SK-N-SH treated with all-trans-retinoic acid at 6 μM for 48 hours (cell line): ENCODE measurements around the gene PAPSS1.

Experiments
- ATAC-seq: fragments of 200-7000 bp; cut with Tn5 transposase; 3 replicates; pipeline ENCODE4 v1.9.1; 2020; ENCODE audit warnings: mild to moderate bottlenecking, moderate library complexity
- ARNTL ChIP-seq: fragments of 450-650 bp; formaldehyde crosslinking; IDR thresholded peaks from 2 replicates; pipeline ENCODE4 v1.5.0; 2020; ENCODE audit warnings: low read depth, mild to moderate bottlenecking, moderate library complexity, borderline replicate concordance
- BACH2 ChIP-seq: fragments of 250-450 bp; sonication (Bioruptor Pico); IDR thresholded peaks from 2 replicates; pipeline ENCODE4 v1.9.0; 2021; ENCODE audit warnings: mild to moderate bottlenecking, borderline replicate concordance
- CREB5 ChIP-seq: fragments of 250-450 bp; sonication (Bioruptor Pico); IDR thresholded peaks from 2 replicates; pipeline ENCODE4 v1.5.1; 2020; ENCODE audit warnings: low read depth, mild to moderate bottlenecking, moderate library complexity
- CSDC2 ChIP-seq: fragments of 250-450 bp; sonication (Bioruptor Pico); IDR thresholded peaks from 2 replicates; pipeline ENCODE4 v1.5.0; 2020; ENCODE audit warnings: mild to moderate bottlenecking, moderate library complexity
- ESRRG ChIP-seq: fragments of 250-450 bp; sonication (Bioruptor Pico); IDR thresholded peaks from 2 replicates; pipeline ENCODE4 v1.6.1; 2021; ENCODE audit warnings: mild to moderate bottlenecking
- GLIS3 ChIP-seq: fragments of 250-450 bp; sonication (Bioruptor Pico); IDR thresholded peaks from 2 replicates; pipeline ENCODE4 v1.5.0; 2020; ENCODE audit warnings: mild to moderate bottlenecking, moderate library complexity
- ISL1 ChIP-seq: fragments of 250-450 bp; sonication (Bioruptor Pico); IDR thresholded peaks from 2 replicates; pipeline ENCODE4 v2.1.2; 2022; ENCODE audit warnings: mild to moderate bottlenecking, moderate library complexity
- OSR1 ChIP-seq: fragments of 250-450 bp; sonication (Bioruptor Pico); IDR thresholded peaks from 2 replicates; pipeline ENCODE4 v1.8.0; 2022; ENCODE audit warnings: moderate library complexity, mild to moderate bottlenecking, inconsistent platforms
- PATZ1 ChIP-seq: fragments of 250-450 bp; sonication (Bioruptor Pico); IDR thresholded peaks from 2 replicates; pipeline ENCODE4 v1.8.0; 2020; ENCODE audit warnings: mild to moderate bottlenecking, moderate library complexity, borderline replicate concordance
- POU6F1 ChIP-seq: fragments of 250-450 bp; sonication (Bioruptor Pico); IDR thresholded peaks from 2 replicates; pipeline ENCODE4 v1.8.0; 2021; ENCODE audit warnings: low read depth, mild to moderate bottlenecking, moderate library complexity, borderline replicate concordance
- PPARA ChIP-seq: fragments of 250-450 bp; sonication (Bioruptor Pico); IDR thresholded peaks from 2 replicates; pipeline ENCODE4 v1.5.0; 2020; ENCODE audit warnings: mild to moderate bottlenecking, borderline replicate concordance
- RARB ChIP-seq: fragments of 250-450 bp; sonication (Bioruptor Pico); IDR thresholded peaks from 2 replicates; pipeline ENCODE4 v1.8.0; 2021; ENCODE audit warnings: mild to moderate bottlenecking, moderate library complexity
- SNAI2 ChIP-seq: fragments of 250-450 bp; sonication (Bioruptor Pico); IDR thresholded peaks from 2 replicates; pipeline ENCODE4 v1.5.0; 2020; ENCODE audit warnings: mild to moderate bottlenecking, moderate library complexity
- TCF4 ChIP-seq: fragments of 250-450 bp; sonication (Bioruptor Pico); IDR thresholded peaks from 2 replicates; pipeline ENCODE4 v1.8.0; 2021; ENCODE audit warnings: mild to moderate bottlenecking, moderate library complexity, borderline replicate concordance
- TOX ChIP-seq: fragments of 250-450 bp; sonication (Bioruptor Pico); IDR thresholded peaks from 2 replicates; pipeline ENCODE4 v1.8.0; 2021; ENCODE audit warnings: mild to moderate bottlenecking, moderate library complexity, borderline replicate concordance
- TSHZ2 ChIP-seq: fragments of 250-450 bp; sonication (Bioruptor Pico); IDR thresholded peaks from 2 replicates; pipeline ENCODE4 v1.5.0; 2020; ENCODE audit warnings: mild to moderate bottlenecking, moderate library complexity
- ZC3H10 ChIP-seq: fragments of 250-450 bp; sonication (Bioruptor Pico); IDR thresholded peaks from 2 replicates; pipeline ENCODE4 v1.5.1; 2021; ENCODE audit warnings: mild to moderate bottlenecking, moderate library complexity
- ZFP3 ChIP-seq: fragments of 250-450 bp; sonication (Bioruptor Pico); IDR thresholded peaks from 2 replicates; pipeline ENCODE4 v1.5.0; 2020; ENCODE audit warnings: mild to moderate bottlenecking, moderate library complexity
- ZFP30 ChIP-seq: fragments of 450-650 bp; formaldehyde crosslinking; IDR thresholded peaks from 2 replicates; pipeline ENCODE4 v1.5.0; 2022; ENCODE audit warnings: mild to moderate bottlenecking, moderate library complexity
- ZNF70 ChIP-seq: fragments of 450-650 bp; formaldehyde crosslinking; IDR thresholded peaks from 2 replicates; pipeline ENCODE4 v1.5.0; 2020; ENCODE audit warnings: mild to moderate bottlenecking, moderate library complexity
- ZNF8 ChIP-seq: fragments of 450-650 bp; formaldehyde crosslinking; IDR thresholded peaks from 2 replicates; pipeline ENCODE4 v1.5.0; 2020; ENCODE audit warnings: mild to moderate bottlenecking, moderate library complexity
- TF ChIP-seq, protein P1 (sequence below): fragments of 250-450 bp; sonication (Bioruptor Pico); IDR thresholded peaks from 2 replicates; pipeline ENCODE4 v1.5.1; 2021; ENCODE audit warnings: mild to moderate bottlenecking, moderate library complexity

The PAPSS1 gene

DNA sequence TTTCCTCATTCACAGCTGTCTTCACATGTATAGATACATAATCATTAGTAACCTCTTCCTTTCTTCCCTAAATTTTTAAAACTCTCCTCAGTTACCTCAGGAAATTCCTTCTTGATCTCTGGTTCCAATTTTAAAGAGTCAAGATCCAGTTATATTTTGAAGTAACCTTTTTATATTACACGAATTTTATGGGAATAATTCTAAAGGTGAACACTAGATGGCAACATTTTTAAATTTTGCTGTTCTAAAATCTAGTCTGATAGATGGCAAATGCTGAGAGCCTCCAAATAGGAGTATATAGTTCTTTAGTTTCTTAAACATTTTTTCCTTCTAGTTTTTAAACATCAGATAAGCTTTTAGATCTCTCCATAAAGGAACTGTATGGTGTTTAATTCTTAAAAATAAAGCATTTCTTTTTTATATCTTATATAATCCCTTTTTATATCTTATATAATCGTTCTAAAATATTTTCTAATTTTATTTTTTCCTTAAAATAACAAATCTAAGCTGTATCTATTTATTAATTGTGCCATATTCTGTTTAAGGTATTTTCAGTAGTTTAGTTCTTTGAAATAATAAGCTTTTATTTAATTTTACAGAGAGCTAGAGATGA, 37.9 kb upstream of the PAPSS1 start:
- peak; percentile 52 for ATAC-seq
- no peak for TF ChIP-seq SNAI2 (CRISPR knock-in tag)
- TF ChIP-seq GLIS3 (CRISPR knock-in tag): no peak
- no peak for TF ChIP-seq CREB5 (CRISPR knock-in tag)
- TF ChIP-seq, protein P1, sequence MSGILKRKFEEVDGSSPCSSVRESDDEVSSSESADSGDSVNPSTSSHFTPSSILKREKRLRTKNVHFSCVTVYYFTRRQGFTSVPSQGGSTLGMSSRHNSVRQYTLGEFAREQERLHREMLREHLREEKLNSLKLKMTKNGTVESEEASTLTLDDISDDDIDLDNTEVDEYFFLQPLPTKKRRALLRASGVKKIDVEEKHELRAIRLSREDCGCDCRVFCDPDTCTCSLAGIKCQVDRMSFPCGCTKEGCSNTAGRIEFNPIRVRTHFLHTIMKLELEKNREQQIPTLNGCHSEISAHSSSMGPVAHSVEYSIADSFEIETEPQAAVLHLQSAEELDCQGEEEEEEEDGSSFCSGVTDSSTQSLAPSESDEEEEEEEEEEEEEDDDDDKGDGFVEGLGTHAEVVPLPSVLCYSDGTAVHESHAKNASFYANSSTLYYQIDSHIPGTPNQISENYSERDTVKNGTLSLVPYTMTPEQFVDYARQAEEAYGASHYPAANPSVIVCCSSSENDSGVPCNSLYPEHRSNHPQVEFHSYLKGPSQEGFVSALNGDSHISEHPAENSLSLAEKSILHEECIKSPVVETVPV (CRISPR knock-in tag): no peak
- no peak for TF ChIP-seq ARNTL (CRISPR knock-in tag)
- no peak for TF ChIP-seq ZNF8 (CRISPR knock-in tag)
- no peak for TF ChIP-seq PPARA (CRISPR knock-in tag)
- TF ChIP-seq ZNF70 (CRISPR knock-in tag): no peak
- TF ChIP-seq ZFP3 (CRISPR knock-in tag): no peak
- no peak for TF ChIP-seq CSDC2 (CRISPR knock-in tag)
- TF ChIP-seq ZC3H10 (CRISPR knock-in tag): no peak
- TF ChIP-seq TSHZ2: no peak
- no peak for TF ChIP-seq RARB (CRISPR knock-in tag)
- no peak for TF ChIP-seq BACH2 (CRISPR knock-in tag)
- TF ChIP-seq TCF4 (CRISPR knock-in tag): no peak
- TF ChIP-seq OSR1 (CRISPR knock-in tag): no peak
- TF ChIP-seq PATZ1 (CRISPR knock-in tag): no peak
- TF ChIP-seq ISL1 (CRISPR knock-in tag): no peak

- TF ChIP-seq TOX (no peak), POU6F1 (CRISPR knock-in tag) (no peak), ESRRG (CRISPR knock-in tag) (no peak)
- no peak for ATAC-seq
Observed at GRCh38 chr4:107757283-107757682, 37.2 kb upstream of the PAPSS1 start.

GRCh38 chr4:107755841-107756356, 35.9 kb upstream of the PAPSS1 start:
- no peak for ATAC-seq
- TF ChIP-seq ZFP30 (CRISPR knock-in tag) (no peak), ZNF70 (CRISPR knock-in tag) (no peak), RARB (CRISPR knock-in tag) (no peak), TSHZ2 (no peak), POU6F1 (CRISPR knock-in tag) (no peak), CREB5 (CRISPR knock-in tag) (no peak)
